ENCODE data around the gene ZNF512B.

DNA sequence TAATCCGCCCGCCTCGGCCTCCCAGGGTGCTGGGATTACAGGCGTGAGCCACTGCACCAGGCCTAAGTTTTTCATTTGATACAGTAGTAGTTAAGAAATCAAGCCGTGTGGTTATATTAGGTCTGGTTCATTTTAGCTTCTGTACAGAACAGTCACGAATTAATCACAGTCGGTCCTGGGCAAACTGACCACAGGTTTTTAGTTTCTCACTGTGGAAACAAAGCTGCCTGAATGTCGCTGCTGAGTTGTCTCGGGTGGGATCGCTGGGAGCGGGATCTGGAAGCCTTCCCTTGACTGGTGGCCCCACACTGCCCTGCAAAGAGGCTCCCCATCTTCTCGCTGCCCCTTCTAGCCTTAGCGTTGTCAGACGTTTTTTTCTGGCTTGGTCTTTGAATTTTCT lies 32.1 kb downstream of the ZNF512B start:
- TF ChIP-seq, protein P1, sequence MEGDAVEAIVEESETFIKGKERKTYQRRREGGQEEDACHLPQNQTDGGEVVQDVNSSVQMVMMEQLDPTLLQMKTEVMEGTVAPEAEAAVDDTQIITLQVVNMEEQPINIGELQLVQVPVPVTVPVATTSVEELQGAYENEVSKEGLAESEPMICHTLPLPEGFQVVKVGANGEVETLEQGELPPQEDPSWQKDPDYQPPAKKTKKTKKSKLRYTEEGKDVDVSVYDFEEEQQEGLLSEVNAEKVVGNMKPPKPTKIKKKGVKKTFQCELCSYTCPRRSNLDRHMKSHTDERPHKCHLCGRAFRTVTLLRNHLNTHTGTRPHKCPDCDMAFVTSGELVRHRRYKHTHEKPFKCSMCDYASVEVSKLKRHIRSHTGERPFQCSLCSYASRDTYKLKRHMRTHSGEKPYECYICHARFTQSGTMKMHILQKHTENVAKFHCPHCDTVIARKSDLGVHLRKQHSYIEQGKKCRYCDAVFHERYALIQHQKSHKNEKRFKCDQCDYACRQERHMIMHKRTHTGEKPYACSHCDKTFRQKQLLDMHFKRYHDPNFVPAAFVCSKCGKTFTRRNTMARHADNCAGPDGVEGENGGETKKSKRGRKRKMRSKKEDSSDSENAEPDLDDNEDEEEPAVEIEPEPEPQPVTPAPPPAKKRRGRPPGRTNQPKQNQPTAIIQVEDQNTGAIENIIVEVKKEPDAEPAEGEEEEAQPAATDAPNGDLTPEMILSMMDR (IDR thresholded peaks at IDR 0.05) = no peak
- no peak for TF ChIP-seq ZFX (IDR thresholded peaks at IDR 0.05; ENCODE audit: borderline replicate concordance)
